Amniotic epithelial cell (primary cell): ENCODE data around the gene PDZD7.

Experiments used
- DNase-seq: peaks from one replicate; pipeline ENCODE4 v3.0.0-alpha.2; 2010; ENCODE audit warnings: low read depth

Gene PDZD7

GRCh38 chr10:101060951-101061623, 30.2 kb upstream of the PDZD7 start:
- DNase-seq: peak; percentile 82

- DNase-seq: peak; percentile 90
Measured at GRCh38 chr10:101060036-101060950, 29.4 kb upstream of the PDZD7 start.

GRCh38 chr10:101056365-101057151, 25.6 kb upstream of the PDZD7 start:
- DNase-seq: no peak

GRCh38 chr10:101055411-101055810, 24.5 kb upstream of the PDZD7 start:
- no peak for DNase-seq

GRCh38 chr10:101054876-101055275, 23.9 kb upstream of the PDZD7 start:
- no peak for DNase-seq

- DNase-seq: no peak
Measured at GRCh38 chr10:101054351-101054750, 23.4 kb upstream of the PDZD7 start.

- DNase-seq: no peak
Measured at GRCh38 chr10:101053516-101053915, 22.6 kb upstream of the PDZD7 start.

GRCh38 chr10:101052285-101052684, 21.4 kb upstream of the PDZD7 start:
- peak; percentile 48 for DNase-seq

GRCh38 chr10:101050208-101051069, 19.5 kb upstream of the PDZD7 start:
- no peak for DNase-seq

GRCh38 chr10:101047961-101048892, 17.3 kb upstream of the PDZD7 start:
- no peak for DNase-seq

- no peak for DNase-seq
Measured at GRCh38 chr10:101047268-101047667, 16.3 kb upstream of the PDZD7 start.

GRCh38 chr10:101046332-101047238, 15.7 kb upstream of the PDZD7 start:
- DNase-seq: no peak

GRCh38 chr10:101044117-101044516, 13.2 kb upstream of the PDZD7 start:
- no peak for DNase-seq

- no peak for DNase-seq
Measured at GRCh38 chr10:101043363-101043707, 12.4 kb upstream of the PDZD7 start.

- DNase-seq: peak; percentile 97
Measured at GRCh38 chr10:101042667-101043362, 11.9 kb upstream of the PDZD7 start.

GRCh38 chr10:101042118-101042517, 11.2 kb upstream of the PDZD7 start:
- no peak for DNase-seq

- DNase-seq: peak; percentile 86
Measured at GRCh38 chr10:101041252-101041761, 10.4 kb upstream of the PDZD7 start.

GRCh38 chr10:101040851-101041250, 9.9 kb upstream of the PDZD7 start:
- DNase-seq: no peak

GRCh38 chr10:101040061-101040460, 9.1 kb upstream of the PDZD7 start:
- DNase-seq: no peak
